Skeletal muscle tissue (tissue), 4 donors: ENCODE results near the gene CAPNS1. TPM values are rescaled to one million over a fixed set of nuclear protein-coding genes. Genes with fewer than 3 reads are reported as not detected.

Experiments used
- H3K27ac ChIP-seq: one replicate; pipeline ENCODE4 v1.7.0; 2013; ENCODE audit warnings: mild to moderate bottlenecking, low read depth, low read length, inconsistent platforms
- H3K27me3 ChIP-seq, 3 donors: one replicate each; pipeline ENCODE4 v1.7.0; 2013; ENCODE audit warnings: low read length in 3 of 3; ENCODE audit not compliant: control insufficient read depth in 3 of 3, insufficient read depth in 3 of 3
- H3K36me3 ChIP-seq, 3 donors: one replicate each; pipeline ENCODE4 v1.7.0; 2013; ENCODE audit warnings: low read length in 3 of 3; ENCODE audit not compliant: control insufficient read depth in 3 of 3, insufficient read depth in 3 of 3
- H3K4me1 ChIP-seq, 3 donors: one replicate each; pipeline ENCODE4 v1.7.0; 2013; ENCODE audit warnings: low read length in 3 of 3, mild to moderate bottlenecking in 3 of 3; ENCODE audit not compliant: control insufficient read depth in 3 of 3, insufficient read depth in 3 of 3
- H3K4me3 ChIP-seq, 3 donors: one replicate each; pipeline ENCODE4 v1.7.0; 2013; ENCODE audit warnings: low read length in 3 of 3
- H3K9ac ChIP-seq, 3 donors: one replicate each; pipeline ENCODE4 v1.7.0; 2013; ENCODE audit warnings: low read length in 3 of 3, mild to moderate bottlenecking in 3 of 3, moderate library complexity in 2 of 3, low read depth in 1 of 3
- H3K9me3 ChIP-seq, 3 donors: one replicate each; pipeline ENCODE4 v1.7.0; 2013; ENCODE audit warnings: low read length in 3 of 3; ENCODE audit not compliant: control insufficient read depth in 3 of 3
- total RNA-seq: library from RNA; depleted of rRNA; stranded (reverse); fragments of >200 nt; gene quantifications from one replicate; pipeline ENCODE4 v1.2.3, GENCODE V29; 2014
- donor health status: Osteomylitis.

The CAPNS1 gene
- total RNA-seq, 1 donor from 2014 or later, result 195 TPM

DNA sequence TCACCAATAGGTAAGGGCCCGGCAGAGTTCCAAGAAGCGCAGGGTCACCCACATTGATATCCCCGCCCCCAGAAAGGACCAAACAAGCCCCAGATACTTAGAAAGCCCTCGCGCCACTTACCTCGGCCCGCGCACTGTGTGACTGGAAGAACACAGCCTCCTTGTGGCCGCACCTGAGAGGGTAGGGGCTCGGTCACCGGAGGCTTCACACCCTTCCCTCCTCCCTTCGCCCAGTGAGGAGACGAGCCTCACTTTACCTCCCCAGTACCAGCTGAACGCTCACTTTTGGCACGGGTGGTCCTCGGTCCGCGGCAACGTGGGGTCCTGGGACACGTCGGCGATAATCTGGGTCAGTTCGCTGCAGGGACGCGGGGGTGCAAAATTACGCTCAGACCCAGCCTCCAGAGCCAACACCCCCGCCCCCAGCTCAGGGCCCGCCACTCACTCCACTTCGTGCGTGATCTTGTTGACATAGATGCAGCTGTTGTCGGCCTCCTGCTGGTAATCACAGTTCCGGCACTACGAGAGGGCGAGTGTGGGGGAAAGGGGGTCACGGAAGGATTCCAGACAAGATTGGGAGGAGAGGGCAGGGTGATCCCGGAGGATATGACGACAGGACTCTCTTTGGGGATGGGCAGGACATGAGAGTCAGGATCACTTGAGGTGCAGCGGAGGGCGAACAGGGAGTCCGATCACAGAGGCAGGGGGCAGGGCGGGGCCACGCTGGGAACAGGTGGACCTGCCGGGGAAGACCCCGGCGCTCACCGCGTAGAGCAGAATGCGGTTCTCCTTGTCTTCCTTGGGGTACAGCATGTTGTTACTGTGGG lies 25.8 kb upstream of the CAPNS1 start:
- peak overlapping the region; percentile 85 to 94 (median 87) for H3K9ac ChIP-seq
- H3K4me1 ChIP-seq, result peaks cover 18 to 35% (median 25%) of the 10 kb centered on the region in 3 donors
- no peaks in the 10 kb centered on the region for H3K27me3 ChIP-seq
- no peaks in the 10 kb centered on the region for H3K9me3 ChIP-seq
- H3K4me3 ChIP-seq, result peak overlapping the region; percentile 86 to 99 (median 97)
- H3K27ac ChIP-seq, result peak overlapping the region; percentile 91
- H3K36me3 ChIP-seq, result peaks cover 29 to 35% (median 33%) of the 10 kb centered on the region in 3 donors

DNA sequence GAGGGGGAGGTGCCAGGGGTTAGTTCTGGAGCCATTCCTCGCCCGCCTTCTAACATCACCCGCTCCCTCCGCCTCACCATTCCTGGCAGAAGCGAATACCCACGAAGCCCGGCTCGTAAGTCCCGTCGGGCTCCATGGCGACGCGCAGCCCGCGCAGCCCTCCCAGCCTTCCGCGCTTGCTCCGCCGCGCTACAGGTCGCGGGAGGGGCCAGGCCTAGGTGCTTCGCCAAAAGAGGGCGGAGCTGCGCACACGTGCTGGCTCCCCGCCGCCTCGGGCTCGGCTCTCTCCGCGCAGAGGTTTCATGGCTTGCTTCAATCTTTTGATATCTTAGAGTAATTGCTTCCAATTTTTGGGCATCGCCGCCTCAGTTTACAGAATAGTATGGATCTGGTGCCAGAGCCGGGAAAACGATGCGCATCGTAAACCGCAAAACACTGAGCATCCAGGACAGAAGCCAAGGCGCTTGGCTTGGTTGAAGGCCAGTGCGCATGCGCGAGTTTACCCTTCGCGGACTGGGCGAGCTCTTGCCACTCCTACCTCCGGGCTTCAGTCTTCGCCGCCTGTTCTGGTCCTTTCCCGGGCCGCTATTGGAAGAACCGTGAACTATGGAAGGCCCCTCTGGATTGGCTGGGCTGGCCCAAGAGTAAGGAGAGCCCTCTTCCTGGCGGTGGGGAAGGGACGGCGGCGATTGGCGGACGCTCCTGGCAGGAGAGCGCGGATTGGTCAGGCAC lies 25.0 kb upstream of the CAPNS1 start, which contains the start of gene POLR2I:
TSS of gene POLR2I (minus strand) at position 155 of the 732 bp plus-strand sequence. CDS start at position 136, 19 bp downstream.
- Histone ChIP-seq H3K4me3 (peak within 1 kb of the TSS; percentile 86 to 99 (median 97)), H3K36me3 (peaks cover 35 to 40% (median 36%) of the 10 kb centered on the region in 3 donors), H3K27me3 (no peaks in the 10 kb centered on the region), H3K27ac (peak within 1 kb of the TSS; percentile 91), H3K4me1 (peaks cover 18 to 35% (median 25%) of the 10 kb centered on the region in 3 donors), H3K9me3 (no peaks in the 10 kb centered on the region), H3K9ac (peak within 1 kb of the TSS; percentile 85 to 94 (median 87))

DNA sequence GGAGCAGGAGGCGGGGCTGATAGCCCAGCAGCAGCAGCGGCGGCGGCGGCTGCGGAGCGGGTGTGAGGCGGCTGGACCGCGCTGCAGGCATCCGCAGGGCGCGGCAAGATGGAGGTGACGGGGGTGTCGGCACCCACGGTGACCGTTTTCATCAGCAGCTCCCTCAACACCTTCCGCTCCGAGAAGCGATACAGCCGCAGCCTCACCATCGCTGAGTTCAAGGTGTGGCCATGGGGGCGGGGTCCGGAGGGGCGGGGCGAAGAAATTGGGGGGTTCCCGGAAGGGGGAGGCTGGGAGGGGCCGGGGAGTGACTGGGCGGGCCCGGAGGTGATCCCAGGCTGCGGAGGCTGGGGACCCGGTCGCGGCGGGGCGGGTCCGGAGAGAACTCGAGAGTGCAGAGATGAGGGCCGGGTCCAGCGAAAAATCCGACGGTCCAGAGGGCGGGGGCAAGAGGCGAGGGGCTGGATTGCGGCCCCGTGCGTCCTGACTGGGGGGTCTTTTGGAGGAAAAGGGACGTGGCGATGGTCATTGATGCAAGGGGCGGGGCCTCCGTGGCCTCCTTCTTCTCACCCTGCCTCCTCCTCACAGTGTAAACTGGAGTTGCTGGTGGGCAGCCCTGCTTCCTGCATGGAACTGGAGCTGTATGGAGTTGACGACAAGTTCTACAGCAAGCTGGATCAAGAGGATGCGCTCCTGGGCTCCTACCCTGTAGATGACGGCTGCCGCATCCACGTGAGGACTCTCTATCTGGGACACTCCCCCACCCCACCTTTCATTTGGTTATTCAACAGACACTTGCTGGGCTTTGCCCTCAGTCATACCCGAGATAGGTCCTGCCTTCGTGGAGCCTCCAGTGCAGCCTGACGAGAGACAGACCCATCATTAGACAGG lies 24.2 kb upstream of the CAPNS1 start, which contains the start of gene TBCB:
TSS of gene TBCB (plus strand) at position 16 of the 891 bp plus-strand sequence. CDS start at position 109, 93 bp downstream.
- Histone ChIP-seq H3K9ac (peak within 1 kb of the TSS; percentile 85 to 94 (median 87)), H3K9me3 (no peaks in the 10 kb centered on the region), H3K4me1 (peaks cover 18 to 35% (median 25%) of the 10 kb centered on the region in 3 donors), H3K4me3 (peak within 1 kb of the TSS; percentile 86 to 99 (median 97)), H3K27me3 (no peaks in the 10 kb centered on the region), H3K36me3 (peaks cover 33 to 44% (median 40%) of the 10 kb centered on the region in 3 donors), H3K27ac (peak within 1 kb of the TSS; percentile 91)

DNA sequence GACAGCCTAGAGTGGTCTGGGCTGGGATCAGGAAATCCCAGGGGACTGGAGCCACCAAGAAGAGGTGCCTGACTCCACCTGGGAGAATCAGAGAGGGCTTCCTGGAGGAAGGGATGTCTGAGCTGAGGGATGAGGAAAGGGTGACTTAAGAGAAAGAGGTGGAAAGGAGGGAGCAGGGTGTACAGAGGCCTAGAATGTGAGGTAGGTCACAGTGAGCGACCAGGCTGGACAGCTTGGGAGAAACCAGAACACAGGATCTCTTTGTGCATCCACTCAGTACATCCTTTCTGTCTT lies 23.6 kb upstream of the CAPNS1 start:
- H3K27ac ChIP-seq, result no peak overlapping the region
- no peaks in the 10 kb centered on the region for H3K9me3 ChIP-seq
- peaks cover 18 to 35% (median 25%) of the 10 kb centered on the region in 3 donors for H3K4me1 ChIP-seq
- H3K36me3 ChIP-seq, result peaks cover 28 to 40% (median 40%) of the 10 kb centered on the region in 3 donors
- H3K9ac ChIP-seq, result peak overlapping the region; percentile 38 to 66 (median 53)
- H3K27me3 ChIP-seq, result no peaks in the 10 kb centered on the region
- peak overlapping the region; percentile 70 to 99 (median 79) for H3K4me3 ChIP-seq

DNA sequence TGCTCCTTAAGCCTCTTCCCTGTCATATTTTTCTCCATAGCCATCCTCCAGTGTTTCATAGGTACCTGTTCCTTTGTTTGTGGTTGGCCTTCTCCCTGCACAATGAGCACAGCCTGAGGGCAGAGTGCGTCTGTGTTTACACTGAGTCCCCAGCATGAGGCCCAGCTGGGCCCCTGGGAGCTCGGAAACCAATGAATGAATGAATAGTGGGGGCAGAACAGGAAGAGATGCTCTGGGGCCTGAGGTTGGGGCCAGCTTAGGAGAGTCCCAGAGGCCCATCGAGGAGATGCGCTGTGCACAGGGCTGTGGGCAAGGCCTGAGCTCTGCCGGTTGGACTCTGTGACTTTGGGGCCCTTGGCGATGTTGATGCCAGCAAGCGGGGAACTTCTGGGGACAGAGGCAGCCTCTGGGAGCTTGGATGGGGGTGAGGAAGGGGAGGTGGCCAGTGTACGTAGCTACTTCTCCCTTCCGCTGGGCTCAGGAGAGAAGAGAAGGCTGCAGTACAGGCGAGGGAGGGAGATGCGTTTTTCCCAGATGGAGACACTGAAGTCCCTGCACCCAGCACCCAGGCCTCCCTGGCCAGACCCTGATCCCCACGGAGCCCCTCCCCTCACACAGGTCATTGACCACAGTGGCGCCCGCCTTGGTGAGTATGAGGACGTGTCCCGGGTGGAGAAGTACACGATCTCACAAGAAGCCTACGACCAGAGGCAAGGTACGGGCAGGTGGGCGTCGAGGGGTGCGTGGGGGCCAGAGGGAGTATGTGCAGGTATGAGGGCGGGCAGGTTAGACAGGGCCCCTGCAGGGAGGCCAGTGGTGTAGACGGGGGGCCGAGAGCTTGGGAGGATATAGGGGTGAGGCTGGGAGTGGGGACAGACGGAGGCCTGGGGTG lies 19.5 kb upstream of the CAPNS1 start:
- peaks cover 7 to 13% (median 12%) of the 10 kb centered on the region in 3 donors for H3K4me1 ChIP-seq
- no peak overlapping the region for H3K27ac ChIP-seq
- H3K9me3 ChIP-seq, result no peaks in the 10 kb centered on the region
- H3K27me3 ChIP-seq, result no peaks in the 10 kb centered on the region
- no peak overlapping the region for H3K4me3 ChIP-seq
- H3K36me3 ChIP-seq, result peaks cover 23 to 49% (median 37%) of the 10 kb centered on the region in 3 donors
- no peak overlapping the region for H3K9ac ChIP-seq

DNA sequence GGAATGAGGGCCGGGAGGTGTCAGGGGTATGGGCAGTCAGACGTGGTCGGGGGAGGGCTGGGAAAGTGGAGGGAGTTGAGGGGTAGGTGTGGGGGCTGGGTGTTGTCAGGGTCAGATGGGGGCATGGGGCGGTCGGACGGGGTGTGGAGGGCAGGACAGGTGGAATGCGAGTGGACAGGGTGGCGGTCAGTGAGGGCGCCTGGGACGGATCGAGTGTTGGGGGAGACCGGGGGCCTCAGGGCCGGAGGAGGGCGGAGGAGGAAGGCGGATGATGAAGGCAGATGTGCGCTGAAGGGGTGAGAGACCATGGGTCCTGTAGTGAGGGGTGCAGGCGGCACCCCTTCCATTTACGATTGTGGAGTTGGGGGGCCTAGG lies 18.9 kb upstream of the CAPNS1 start:
- Histone ChIP-seq H3K9ac (no peak overlapping the region), H3K36me3 (peaks cover 28 to 54% (median 42%) of the 10 kb centered on the region in 3 donors), H3K27me3 (no peaks in the 10 kb centered on the region), H3K4me1 (peaks cover 4 to 10% (median 9%) of the 10 kb centered on the region in 3 donors), H3K27ac (no peak overlapping the region), H3K4me3 (no peak overlapping the region), H3K9me3 (no peaks in the 10 kb centered on the region)

DNA sequence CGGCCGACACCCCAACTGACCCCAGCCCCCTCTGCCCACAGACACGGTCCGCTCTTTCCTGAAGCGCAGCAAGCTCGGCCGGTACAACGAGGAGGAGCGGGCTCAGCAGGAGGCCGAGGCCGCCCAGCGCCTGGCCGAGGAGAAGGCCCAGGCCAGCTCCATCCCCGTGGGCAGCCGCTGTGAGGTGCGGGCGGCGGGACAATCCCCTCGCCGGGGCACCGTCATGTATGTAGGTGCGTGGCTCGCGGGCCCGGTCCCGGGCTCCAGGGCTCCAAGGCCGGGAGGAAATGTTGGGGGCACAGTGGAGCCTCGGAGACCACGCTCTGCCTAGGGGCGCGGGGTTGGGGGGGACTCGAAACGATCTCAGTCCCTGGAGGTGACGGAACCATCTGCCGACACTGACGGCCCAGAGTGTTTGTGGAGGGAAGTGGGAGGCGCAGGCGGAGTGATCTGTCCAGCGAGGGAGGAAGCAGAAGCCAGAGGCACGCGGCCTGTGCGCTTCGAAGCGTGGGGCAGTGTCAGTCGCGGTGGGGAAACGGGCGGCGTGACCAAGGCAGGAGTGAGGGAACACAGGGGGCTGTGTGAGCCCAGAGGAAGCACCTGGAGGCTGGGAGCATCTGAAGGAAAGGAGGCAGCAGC lies 18.3 kb upstream of the CAPNS1 start:
- Histone ChIP-seq H3K9me3 (no peaks in the 10 kb centered on the region), H3K4me3 (no peak overlapping the region), H3K27ac (no peak overlapping the region), H3K9ac (no peak overlapping the region), H3K36me3 (peaks cover 27 to 51% (median 40%) of the 10 kb centered on the region in 3 donors), H3K27me3 (no peaks in the 10 kb centered on the region), H3K4me1 (peaks cover 0 to 3% (median 3%) of the 10 kb centered on the region in 3 donors)

DNA sequence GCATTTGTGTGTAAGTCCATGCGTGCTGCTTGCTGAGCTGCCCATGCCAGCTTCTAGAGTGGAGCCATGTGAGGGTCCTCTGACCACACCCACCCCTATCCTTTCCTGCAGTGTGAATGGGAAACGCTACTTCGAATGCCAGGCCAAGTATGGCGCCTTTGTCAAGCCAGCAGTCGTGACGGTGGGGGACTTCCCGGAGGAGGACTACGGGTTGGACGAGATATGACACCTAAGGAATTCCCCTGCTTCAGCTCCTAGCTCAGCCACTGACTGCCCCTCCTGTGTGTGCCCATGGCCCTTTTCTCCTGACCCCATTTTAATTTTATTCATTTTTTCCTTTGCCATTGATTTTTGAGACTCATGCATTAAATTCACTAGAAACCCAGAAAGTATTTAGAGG lies 14.3 kb upstream of the CAPNS1 start:
- no peaks in the 10 kb centered on the region for H3K27me3 ChIP-seq
- peaks cover 21 to 28% (median 22%) of the 10 kb centered on the region in 3 donors for H3K36me3 ChIP-seq
- H3K4me3 ChIP-seq, result no peak overlapping the region

More for the DNA sequence above, 14.3 kb upstream of the CAPNS1 start:
- peaks cover 9 to 11% (median 10%) of the 10 kb centered on the region in 3 donors for H3K4me1 ChIP-seq
- H3K27ac ChIP-seq, result no peak overlapping the region
- H3K9me3 ChIP-seq, result no peaks in the 10 kb centered on the region
- no peak overlapping the region for H3K9ac ChIP-seq
